Transverse colon (tissue), 3 donors: ENCODE measurements around the gene MACC1.

ENCODE experiments used
- EP300 ChIP-seq: sonication (generic); formaldehyde crosslinking; IDR thresholded peaks from one replicate; pipeline ENCODE4 v1.6.1; 2017; ENCODE audit warnings: antibody characterized with exemption, low read depth
- POLR2A ChIP-seq: fragments of 450-650 bp; IDR thresholded peaks from one replicate; pipeline ENCODE4 v1.6.1; 2016; ENCODE audit warnings: antibody characterized with exemption, mild to moderate bottlenecking, moderate library complexity
- TF ChIP-seq, protein P1 (sequence below), 5 experiments: fragments of 200-600 bp in 3 of 5; fragments of 450-650 bp in 2 of 5; sonication (generic) in 3 of 5; IDR thresholded peaks; 1 replicate in 2 of 5; 2 replicates in 3 of 5; pipeline ENCODE4 v1.5.1; 2016 to 2017; ENCODE audit warnings: antibody characterized with exemption in 5 of 5, inconsistent platforms in 3 of 5, mild to moderate bottlenecking in 2 of 5, moderate library complexity in 1 of 5

DNA sequence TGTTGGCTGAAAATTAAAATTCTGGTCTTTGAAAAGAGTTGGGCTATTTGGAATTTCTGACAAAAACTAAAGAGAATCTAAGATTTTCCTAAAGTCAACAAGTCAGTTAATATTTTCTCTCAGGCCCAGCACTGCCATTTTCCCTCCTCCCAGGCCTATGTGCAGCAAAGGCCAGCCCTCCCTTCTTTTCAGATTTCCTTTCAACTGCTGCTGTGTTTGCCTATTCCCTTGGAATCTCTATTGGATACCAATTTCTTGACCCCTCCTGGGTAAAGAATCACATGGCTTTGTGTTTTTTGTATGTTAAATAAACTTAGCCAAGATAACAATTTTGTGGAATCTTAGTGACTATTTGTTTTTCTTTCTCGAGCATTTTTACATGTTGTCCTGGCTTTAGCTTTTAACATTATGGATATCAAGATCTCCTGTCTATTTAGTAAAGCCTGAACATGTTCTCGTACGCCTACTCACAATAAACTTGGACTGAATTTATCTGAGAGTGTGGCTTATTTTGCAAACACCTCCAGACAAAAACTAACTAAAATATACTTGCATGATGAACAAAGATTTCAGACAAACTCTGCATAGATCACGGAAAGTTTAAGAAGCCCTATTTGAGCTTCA, 19.9 kb downstream of the MACC1 start:
- TF ChIP-seq, protein P1, sequence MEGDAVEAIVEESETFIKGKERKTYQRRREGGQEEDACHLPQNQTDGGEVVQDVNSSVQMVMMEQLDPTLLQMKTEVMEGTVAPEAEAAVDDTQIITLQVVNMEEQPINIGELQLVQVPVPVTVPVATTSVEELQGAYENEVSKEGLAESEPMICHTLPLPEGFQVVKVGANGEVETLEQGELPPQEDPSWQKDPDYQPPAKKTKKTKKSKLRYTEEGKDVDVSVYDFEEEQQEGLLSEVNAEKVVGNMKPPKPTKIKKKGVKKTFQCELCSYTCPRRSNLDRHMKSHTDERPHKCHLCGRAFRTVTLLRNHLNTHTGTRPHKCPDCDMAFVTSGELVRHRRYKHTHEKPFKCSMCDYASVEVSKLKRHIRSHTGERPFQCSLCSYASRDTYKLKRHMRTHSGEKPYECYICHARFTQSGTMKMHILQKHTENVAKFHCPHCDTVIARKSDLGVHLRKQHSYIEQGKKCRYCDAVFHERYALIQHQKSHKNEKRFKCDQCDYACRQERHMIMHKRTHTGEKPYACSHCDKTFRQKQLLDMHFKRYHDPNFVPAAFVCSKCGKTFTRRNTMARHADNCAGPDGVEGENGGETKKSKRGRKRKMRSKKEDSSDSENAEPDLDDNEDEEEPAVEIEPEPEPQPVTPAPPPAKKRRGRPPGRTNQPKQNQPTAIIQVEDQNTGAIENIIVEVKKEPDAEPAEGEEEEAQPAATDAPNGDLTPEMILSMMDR (IDR thresholded peaks at IDR 0.05) = no peak
- TF ChIP-seq POLR2A = no peak
- TF ChIP-seq EP300 = no peak
